ENCODE results near the gene SPESP1. TPM values are rescaled to one million over a fixed set of nuclear protein-coding genes. Genes with fewer than 3 reads are reported as not detected.

SPESP1 gene
- polyA plus RNA-seq, 4 donors: 4.2 to 8.9 (median 6.4) TPM

- no peak for DNase-seq (ENCODE audit: low read depth in 4 of 4, low spot score in 3 of 4)
These were observed 60.1 kb downstream of the SPESP1 start for GRCh38 chr15:68990231-68990991.

DNA sequence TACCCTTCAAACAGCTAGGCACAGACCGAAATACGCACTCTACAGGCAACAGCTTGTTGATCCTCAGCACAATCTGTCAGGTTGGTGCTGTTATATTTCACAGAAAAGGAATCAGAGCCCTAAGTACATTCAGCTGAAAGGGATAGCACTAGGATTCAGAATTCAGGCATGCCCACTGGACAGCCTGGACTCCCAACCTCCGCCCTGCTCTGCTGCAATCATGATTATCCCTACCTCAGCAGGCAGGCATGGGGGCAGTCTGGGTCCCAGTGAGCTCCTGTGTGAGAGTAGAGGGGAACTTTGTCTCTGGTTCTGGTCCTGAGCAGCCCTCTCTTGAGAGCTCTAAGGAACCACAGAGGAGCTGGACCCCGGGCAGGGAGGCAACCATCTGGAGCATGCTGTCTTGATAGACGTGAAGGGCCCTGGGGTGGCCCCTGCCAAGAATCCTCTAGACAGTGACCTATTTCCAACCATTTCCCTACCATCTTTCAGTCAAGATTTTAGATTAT, 60.7 kb downstream of the SPESP1 start:
- DNase-seq (ENCODE audit: low read depth in 4 of 4, low spot score in 3 of 4): no peak

- DNase-seq (ENCODE audit: low read depth in 4 of 4, low spot score in 3 of 4): no peak
These were observed 61.4 kb downstream of the SPESP1 start for GRCh38 chr15:68991723-68992122.

DNA sequence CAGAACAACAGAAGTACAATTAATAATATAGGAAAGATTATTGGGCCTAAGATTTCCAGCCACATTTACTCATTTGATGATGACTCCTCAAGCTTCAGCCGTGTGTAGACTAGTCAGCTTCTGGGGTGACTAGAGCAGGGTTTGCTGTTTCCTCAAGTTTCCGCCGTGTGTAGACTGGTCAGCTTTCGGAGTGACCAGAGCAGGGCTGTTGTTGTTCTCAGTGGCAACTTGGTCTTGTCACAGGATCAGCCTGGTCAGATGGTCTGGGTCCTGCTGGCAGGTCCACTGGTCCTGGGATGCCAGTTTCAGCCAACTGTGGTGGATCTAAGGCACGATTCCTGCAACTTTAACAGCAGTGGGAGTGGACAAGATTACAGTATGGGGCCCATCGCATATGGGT, 62.4 kb downstream of the SPESP1 start:
- no peak for DNase-seq (ENCODE audit: low read depth in 4 of 4, low spot score in 3 of 4)

DNA sequence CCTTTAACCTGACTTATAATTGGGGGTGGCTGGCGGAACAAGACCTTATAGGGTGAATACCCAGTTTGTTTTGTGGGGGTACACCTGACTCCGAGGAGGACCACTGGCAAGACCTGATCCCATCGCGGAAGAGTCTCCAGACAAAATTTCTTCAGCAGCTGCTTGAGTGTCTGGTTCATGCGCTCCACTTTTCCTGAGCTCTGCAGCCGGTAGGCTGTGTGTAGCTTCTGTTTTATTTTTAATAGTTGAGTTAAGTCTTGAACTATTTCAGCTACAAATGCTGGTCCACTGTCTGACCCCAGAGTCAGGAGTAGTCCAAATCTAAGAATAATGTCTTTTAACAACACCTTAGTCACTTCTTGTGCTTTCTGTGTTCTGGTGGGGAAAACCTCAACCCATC, 63.0 kb downstream of the SPESP1 start:
- DNase-seq (ENCODE audit: low read depth in 4 of 4, low spot score in 3 of 4): no peak

DNA sequence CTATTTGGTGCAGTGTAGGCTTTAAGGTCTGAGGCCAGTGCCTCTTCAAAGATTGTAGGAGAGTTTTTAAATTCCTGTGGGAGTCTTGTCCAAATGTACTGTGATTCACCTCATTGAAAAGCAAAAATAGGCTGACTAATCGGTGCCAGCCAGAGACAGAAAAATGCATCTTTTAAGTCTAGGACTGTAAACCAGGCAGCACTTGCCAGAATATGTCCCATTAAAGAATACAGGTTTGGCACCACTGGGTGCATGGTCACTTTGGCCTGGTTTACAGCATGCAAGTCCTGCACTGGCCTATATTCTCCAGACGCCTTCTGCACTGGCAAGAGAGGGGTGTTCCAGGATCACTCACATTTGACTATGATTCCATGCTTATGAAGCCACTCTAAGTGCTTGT, 63.8 kb downstream of the SPESP1 start:
- DNase-seq (ENCODE audit: low read depth in 4 of 4, low spot score in 3 of 4): no peak

DNA sequence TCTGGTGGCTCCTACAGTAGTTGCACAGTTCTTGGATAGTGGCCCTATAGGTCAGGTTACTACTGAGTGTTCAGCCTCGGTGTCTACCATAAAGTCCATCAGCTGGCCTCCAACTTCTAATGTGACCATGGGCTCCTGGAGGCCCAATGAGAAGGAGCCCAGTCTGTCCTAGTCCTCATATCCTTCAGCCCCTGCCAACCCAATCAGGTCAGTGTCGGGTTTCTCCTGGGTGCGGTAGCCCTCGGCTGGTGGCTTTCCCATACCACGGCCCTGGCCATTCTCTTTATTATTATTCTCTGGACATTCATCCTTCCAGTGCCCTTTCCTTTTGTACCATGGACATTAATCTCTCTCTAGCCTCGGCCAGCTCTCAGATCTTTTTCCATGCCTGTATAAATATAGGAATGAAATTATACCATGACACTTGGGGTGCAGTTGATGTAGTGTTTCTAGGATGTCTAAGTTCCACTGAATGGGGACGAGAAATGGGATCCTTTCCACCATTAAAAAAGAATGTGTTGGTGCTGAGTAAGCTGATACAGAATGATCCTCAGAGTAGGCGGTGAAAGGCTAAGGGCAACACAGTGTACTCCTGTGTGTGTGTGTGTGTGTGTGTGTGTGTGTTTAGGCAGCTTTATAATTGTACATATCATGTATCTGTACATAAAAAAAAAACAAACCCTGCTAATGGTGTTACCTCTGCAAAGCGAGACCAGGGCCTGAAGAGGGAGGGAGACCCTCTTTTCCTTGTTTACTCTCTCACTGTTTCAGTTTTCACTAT, 64.8 kb downstream of the SPESP1 start:
- no peak for DNase-seq (ENCODE audit: low read depth in 4 of 4, low spot score in 3 of 4)

Other genes starting within 250 kb of the SPESP1 start
- gene ANP32A, start 109.6 kb upstream of the SPESP1 start, polyA plus RNA-seq (ENCODE audit: insufficient read length in 4 of 4): 100 to 1,000 TPM; 281 to 325 (median 310) TPM
- under 1 TPM; 0.48 to 0.89 (median 0.56) TPM for gene NOX5, start 84.2 kb downstream of the SPESP1 start, polyA plus RNA-seq (ENCODE audit: insufficient read length in 4 of 4)
- 10 to 100 TPM; 40.0 to 51.5 (median 48.1) TPM for gene GLCE, start 230.1 kb downstream of the SPESP1 start, polyA plus RNA-seq (ENCODE audit: insufficient read length in 4 of 4)